NOMO-1 (cell line): ENCODE results near the gene VWA8.
"Not testable (repeated sequence)": the region's sequence is repeated elsewhere in the genome, so short reads cannot be mapped to it uniquely, and the experiment has no call there.

Experiments
- DNase-seq, 2 experiments: peaks; one replicate each; lab custom pipeline; 2025; ENCODE audit not compliant: unreplicated experiment in 2 of 2; lab: John Stamatoyannopoulos, UW

The VWA8 gene

DNA sequence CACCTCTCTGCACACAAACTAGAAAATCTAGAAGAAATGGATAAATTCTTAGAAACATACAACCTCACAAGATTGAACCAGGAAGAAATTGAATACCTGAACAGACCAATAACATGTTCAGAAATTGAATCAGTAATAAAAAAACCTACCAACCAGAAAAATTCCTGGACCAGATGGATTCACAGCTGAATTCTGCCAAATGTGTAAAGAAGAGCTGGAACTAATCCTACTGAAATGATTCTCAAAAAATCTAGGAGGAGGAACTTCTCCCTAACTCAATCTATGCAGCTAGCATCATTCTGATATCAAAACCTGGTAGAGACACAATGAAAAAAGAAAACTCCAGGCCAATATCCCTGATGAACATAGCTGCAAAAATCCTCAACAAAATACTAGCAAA is 336.9 kb downstream of the VWA8 start:
- no peak for DNase-seq

DNA sequence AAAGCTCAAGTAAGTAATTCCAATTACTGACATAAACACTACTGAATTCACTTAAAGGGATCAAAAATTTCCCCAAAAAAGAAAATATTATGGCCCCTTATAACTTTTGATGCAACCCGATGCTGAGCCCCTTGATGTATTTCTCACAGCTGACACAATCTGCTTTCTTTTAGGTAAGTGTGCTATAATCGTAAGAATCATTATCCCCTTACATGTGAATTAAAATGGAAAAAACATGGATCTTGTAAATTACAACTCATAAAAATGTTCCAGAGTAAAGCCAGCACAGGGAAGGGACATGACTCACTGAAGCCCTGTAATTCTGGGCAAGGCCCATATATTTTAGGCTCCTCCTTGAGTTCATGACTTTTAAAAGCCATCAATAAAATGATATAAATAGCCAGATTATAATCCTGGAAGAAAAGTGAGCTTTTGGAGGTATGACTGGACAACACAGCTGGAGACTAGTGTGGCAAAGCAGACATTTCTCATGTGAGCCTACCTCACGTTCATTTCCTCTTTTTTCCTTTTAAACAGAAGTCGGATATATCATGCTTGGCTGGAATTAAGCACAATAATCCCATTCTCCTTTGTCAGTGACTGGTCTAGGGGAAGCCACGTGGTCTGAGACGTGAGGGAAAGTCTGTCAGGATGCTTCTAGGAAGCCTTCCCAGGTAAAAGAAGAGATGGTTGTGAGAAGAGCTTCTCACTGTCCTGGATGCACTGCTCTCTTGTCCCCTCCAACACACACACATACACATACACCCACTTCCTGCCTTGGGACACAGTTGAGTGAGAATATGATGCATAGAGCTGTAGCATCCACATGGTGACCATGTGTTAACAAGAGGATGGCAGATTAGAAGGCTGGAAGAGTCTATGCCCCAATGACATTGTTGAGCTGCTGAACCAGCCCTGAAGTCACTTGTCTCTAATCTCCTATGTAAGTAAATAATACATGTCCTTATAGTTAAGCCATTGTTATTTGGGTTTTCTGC is 338.2 kb downstream of the VWA8 start:
- DNase-seq = no peak

DNA sequence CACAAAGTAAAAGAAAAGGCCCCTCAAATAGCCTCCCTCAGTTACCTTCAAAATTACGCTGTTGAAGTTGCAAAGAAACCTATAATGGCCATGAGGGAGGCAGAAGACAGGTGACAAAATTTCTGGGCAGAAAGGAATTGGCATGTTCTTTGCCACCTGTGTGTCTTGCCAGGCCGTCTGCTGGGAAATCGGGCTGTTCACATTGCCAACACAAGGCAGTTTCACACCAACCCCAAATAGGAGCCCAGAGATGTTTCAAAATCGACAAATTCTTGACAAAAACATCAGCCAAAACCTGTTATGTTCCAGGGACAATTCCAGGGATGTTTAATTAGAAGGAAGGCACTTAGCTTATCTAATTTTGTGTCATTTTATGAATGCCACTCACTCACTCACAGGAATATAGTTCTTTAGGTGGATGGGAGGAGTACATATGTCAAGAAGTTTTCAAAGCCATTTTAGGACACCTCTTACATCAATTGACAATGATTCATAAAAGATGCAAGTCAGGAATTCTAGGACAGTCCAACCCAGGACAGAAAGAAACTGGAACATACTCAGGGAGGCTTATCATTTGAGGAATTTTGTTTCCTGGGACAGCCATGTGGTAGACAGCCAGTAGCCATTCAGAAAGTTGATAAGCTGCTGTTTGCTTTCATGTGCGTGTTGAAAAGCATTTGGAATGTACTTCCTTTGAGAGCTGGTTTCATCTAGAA is 339.0 kb downstream of the VWA8 start:
- no peak for DNase-seq

DNA sequence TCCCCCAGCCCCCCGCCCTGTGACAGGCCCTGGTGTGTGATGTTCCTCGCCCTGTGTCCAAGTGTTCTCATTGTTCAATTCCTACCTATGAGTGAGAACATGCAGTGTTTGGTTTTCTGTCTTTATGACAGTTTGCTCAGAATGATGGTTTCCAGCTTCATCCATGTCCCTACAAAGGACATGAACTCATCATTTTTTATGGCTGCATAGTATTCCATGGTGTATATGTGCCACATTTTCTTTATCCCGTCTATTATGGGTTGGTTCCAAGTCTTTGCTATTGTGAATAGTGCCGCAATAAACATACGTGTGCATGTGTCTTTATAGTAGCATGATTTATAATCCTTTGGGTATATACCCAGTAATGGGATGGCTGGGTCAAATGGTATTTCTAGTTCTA is 343.3 kb downstream of the VWA8 start:
- not testable (repeated sequence) for DNase-seq

DNA sequence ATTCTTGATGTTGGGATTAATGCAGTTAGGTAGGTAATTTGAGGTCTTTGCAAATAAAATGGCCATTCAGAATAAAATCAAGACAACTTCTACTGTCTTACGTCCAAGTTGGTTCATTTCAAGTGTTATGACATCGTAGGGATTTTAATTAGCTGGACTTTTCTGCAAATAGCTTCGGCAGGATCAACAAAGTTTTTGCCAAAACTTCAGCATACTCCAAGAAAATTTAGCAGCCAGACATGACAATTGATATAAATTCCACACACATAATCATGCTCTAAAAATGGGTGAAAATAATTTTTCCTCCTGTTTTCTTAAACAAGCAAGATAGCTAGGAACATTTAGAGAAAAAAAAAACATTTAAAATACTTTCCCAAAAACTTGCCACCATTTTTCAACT is 344.8 kb downstream of the VWA8 start:
- no peak for DNase-seq

DNA sequence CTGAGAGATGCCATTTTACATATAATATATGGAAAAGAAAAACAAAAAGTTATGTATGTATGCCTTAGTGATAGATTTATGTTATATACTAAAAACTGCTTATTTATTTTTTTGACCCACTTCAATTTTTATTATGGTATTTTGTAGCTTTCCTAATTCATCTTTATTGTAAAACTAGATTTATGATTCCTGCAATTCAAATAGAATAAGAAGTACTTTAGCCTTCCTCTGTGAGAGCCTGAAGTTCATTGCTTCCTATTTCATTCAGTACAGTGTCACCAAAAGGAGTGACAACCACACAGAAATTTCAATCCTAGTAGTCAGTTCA is 345.4 kb downstream of the VWA8 start:
- DNase-seq = no peak

DNA sequence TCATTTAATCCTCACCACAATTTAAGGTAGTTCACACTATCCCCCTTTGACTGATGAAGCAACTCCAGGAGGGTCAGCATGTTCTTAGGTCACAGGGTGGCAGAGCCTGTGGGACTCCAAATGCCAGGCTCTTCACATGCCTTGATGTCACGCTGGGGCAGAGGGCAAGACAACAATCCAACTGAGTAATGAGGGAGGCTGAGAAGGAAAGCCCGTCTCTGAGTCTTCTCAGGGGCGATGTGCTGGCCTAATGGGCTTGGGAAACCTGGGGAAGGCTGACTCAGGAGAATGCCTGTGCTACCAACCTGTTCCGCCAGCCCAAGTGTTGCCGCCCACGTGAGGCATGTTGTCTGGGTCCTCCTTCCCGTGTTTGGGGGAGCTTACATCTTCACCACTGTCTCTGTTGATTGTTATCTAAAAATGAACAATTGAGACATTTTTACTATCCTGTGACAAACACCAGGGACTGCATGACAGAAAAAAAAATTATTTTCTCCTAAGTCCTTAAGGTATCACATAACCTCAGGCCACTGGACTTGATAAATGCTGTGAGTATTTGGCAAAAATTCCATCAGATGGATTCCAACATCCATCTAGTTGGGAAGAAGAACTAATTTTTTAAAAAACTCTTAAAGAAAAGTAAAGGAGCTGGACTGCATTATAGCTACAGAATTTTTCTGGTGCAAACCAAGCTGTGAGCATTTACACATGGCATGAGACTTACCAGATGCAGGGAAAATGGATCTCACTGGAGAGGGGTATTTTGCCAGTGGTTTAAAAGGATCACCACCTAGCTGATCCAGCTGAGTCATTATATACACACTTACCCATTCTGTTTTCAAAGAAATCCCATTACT is 346.0 kb downstream of the VWA8 start:
- no peak for DNase-seq

DNA sequence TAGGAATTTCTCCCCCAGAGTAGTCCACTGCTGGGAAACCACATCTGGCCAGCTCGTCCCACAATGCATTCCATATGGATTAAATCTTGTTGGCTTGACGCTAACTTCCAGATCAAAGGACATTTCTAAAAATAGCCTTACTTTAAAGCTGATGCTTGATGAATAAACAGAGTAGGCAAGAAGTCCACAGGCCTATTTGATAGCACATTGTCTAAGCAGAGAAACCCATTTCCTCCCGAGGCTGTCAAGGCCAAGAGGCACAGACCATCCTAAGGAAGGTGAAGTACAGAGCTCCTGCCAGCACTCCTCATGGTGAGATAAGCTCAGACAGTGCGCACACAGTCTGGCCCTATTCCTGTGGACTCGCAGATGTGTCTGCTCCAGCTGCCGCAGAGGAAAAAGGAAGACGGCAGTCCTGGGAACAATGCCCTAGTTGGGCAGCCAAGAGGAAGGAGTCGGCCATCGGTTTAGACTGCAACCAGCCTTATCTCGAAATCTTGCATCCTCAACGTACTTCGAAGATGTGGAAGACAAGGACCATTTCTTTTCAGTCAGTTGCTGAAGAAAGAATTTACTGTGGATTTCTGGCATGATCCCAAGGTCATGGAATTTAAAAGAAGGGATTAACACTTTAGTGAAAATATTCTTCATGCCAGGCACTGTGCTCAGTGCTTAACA is 346.8 kb downstream of the VWA8 start:
- no peak for DNase-seq

DNA sequence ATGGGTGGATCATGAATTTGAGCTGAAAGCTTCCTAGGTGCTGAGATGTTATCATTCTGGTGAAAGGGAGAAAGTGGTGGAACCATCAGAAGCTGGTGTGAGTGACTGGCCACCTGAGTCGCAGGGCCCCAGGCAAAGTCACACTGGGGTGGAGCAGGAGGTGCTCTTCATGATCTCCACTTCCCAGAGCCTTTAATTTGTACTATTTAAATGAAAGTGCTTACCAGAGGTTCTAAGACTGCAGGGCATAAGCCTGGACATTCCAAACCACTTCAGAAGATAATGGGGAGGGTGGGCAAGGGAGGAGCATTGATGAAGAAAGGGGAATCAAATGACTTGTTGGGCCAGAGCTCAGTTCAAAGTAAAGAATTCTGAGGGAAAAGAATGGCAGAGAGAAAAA is 347.4 kb downstream of the VWA8 start:
- no peak for DNase-seq

DNA sequence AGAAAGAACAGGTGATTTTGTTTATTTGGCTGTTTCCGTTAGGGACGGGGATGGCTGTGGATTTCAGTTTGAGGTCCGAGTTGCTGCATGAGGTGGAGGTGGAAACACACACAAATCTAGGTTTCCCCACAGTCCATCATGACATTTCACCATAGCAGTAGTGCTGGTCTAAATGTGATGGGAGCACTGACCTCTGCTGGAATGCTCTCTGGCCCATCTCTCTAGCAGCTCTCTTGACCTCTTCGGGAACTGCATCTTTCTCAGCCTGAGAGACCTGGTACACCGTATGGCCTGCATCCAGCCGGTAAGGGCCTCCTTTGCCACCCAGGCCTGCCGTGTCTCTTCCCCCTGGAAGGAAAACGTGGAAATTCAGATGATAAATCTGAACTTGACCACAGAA is 349.5 kb downstream of the VWA8 start:
- no peak for DNase-seq

DNA sequence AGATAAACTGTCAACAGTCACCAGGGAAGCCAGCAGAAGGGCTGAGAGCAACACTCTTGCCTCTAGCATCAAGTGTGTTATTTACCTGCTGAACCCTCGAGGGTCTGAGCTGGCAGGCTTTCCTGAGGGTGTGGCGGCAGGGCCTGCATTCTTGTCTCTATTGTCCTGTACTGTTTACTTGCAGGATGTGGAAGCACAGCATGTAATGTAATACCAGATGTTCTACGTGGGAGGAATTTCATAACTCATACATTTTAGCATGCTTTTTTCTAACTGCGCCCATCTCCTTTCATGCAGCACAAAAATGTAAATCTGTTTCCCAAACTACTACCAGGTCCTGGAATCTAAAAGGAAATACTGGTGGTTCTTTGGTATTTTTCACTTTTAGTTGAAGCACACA is 350.5 kb downstream of the VWA8 start:
- no peak for DNase-seq

DNA sequence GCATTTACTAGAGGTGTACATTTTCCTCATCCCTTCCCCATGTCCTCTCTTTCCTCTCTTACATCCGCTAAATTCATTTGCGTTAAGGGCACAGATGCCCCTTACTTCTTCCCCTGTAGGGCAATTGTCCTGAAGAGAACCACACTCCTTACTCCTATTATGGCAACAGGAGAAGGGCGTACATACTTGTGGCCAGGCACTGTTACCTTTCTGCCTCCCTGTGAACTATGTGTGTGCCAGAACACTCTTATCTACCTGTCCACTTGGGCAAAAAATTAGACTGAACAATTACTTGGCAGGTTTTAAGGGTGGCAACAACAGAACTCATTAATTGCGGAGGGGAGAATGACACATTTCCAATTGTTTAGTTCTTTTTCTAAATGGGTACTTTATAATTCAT is 351.1 kb downstream of the VWA8 start:
- no peak for DNase-seq

DNA sequence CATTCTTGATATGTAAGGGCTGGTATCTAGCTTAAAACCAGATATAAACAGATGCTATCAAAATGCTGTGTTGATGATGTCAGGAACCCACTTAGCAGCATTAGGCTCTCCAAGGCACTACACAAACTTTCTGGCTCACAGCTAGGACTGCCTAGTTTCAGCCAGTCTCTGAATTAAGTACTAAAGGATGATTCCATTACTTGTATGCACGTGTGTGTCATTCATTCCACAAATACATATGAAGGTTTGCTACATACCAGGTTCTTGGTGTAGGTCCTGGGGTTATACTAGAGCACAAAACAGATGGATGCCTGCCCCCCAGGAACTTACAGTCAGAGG is 352.1 kb downstream of the VWA8 start:
- no peak for DNase-seq

DNA sequence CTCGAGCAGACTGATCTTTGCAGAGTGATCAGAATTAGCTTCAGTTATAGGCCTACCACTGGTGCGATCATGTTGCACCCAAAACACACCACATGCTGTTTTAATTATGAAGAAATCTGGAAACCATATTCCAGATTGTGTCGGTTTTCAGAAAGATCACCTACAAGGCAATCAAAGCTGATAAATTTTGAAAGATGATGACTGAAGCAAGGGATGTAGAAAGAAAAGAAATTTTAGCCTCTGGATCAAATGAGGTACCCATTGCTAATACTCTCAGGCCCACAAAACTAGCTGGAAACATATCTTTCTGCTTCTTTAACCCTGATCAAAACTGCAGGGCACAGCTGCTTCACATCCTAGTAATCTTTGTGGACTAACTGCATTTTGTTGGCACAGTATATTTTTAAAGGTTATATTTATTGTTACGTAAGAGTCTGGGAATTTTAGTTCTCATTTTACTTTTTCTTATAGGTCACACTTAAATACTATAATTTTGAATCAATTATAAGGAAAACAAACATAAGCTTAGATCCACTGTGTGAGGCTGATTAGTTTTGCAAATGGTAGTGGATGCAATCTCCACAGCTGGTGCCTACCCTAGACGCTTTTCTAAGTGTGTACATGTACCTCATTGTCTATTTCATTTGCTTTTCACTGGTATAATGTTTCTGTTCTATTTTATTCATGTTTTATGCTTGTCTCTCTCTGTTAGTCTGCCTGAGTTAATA is 352.6 kb downstream of the VWA8 start:
- no peak for DNase-seq

DNA sequence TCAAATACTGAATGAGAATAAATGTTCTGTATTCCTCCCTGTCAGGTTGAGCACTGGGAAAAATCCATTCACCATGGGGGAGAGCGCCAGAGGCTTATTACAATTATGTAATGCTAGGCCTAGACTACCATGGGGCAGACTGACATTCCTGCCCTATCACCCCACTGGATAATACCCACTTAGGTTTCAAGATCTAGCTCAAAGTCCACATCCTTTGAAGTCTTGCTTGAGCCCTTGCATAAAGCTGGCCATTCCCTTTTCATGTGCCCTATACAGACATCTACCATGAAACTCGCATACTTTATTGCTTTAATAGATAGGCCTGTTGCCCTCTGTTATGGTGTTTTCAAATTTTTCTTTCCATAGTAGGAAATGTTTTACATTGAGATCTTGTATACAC is 354.3 kb downstream of the VWA8 start:
- DNase-seq = no peak

DNA sequence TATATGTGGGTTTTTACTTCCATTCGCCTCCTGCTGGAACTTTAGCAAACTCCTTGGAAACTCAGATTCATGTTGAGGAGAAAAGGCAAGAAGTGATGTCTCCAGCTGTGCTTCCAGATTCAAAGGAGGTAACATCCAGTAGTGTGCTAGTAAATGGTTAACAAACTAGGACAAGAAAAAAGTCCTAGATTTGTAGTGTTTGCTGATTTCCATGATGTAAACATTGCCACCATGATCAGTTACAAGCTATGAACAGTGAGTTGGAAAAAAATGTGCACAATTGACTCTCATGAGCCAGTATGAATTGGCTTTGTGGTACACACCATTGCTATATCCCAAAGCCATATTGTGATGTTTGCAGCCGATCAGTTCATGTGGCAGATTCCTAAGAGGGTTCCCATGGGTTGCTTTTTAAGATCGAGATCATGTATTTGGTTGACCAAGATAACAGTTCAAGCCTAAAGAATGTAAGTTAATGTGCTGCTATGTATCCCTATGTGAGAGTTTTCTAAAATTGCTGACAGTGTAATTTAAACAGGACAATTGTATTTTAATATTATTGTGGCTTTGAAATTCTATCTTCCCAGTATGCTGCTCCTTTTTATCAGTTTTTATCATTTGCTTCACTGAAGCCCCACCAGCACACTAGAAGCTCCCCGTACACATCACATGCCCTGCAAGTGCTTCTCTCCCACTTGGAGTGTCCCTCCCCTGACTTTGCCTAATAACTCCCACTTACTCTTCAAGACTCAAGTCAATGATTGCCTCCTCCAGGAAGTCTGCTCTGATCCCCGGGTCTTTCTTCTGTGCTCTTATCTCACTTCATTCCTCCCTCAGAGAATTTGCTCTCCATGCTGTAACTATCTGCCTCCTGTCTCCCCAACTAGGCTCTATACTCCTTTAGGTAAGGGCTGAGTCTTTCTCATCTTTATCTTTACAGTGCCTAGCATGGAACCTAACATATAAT is 355.3 kb downstream of the VWA8 start:
- DNase-seq = no peak

DNA sequence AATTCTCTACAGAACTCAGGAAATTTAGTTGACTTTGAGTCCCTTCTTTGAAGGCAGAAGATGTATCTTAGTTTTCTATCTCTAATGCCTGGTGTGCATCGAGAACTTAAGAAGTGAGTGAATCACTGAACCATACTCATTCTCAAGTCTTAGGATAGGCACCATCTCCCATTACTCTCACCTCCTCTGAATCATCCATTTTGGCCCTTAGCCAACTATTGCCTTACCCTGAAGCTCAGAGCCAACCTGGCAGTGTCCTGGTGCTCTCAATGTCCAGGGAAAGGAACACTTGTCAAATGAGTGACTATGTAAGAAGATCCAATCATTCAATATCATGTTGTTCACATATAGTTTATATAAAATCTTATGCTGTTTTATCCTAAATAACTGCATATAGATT is 357.0 kb downstream of the VWA8 start:
- DNase-seq = no peak

DNA sequence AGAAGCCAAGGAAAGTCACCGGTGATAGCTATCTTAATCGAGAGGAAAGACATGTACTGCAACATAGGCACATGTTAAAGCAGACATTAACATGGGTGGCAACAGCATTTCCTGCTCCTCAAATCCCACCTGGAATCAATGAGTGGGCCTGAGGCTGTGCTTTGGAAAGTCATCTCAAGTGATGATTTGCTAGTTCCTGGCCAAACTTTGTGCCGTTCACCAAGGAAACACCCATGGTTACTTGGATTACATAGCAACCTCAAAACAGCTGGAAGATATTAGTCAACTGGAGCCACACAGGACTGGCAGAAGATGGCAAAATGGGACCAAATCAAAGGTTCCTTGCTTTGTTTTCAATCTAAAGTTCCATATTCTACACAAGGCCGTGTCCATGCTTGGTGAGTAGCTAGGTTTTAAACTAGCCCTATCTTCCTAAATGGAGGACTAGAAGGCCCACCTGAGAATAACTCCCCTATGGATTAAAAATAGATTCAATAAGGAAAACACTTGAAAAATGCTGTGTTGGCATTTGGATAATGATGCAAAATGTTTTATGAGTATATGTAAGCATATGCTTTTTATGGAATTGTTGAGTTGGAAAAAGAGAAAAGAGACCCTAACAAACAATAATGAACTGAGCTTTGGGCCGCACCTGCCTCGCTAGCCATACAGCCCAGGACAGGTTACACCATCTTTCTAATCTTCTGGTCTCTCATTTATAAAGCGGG is 359.0 kb downstream of the VWA8 start:
- DNase-seq = no peak
